Stimulated activated CD8-positive, alpha-beta memory T cell treated with anti-CD3 and anti-CD28 coated beads, Interleukin-12 subunit alpha, Interleukin-12 subunit beta, amount 100 ng/mL, for 4 hours (primary cell): ENCODE data around the gene HOXB1.

Experiments used
- DNase-seq: peaks from one replicate; pipeline ENCODE4 v3.0.0-alpha.2; 2020; ENCODE audit warnings: low read depth

HOXB1 gene

DNA sequence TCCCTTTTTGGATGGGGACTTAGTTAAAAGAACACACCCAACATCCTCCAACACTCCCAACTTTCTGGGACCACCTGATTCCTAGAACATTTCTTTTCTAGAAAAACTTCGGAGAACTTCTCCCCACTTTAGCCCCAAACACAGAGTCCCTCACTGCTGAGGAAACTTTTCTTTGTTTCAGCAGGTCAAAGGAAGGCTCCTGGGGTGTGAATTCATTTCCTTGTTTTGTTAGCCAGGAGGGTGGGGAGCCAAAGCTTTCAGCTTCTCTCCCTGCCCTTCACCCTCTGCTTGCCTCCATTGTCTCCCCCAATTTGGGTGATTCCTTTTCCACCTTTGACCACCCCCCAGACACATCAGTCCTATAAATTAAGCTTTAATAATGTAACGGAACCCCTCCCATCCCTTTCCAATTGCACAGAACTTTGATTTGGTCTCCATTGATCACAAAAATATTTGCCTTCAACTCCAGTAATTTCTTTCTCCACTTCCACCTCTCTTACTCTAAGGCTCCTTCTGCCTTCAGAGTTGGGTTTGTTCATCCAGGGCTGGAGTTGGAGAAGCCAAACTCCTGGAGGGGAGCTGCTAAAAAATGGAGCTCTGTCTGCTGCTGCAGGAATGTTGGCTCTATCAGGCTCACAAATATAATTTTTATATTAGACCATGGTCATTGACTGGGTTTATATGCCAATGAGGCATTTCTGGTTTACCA is 37.0 kb upstream of the HOXB1 start:
- no peak for DNase-seq

DNA sequence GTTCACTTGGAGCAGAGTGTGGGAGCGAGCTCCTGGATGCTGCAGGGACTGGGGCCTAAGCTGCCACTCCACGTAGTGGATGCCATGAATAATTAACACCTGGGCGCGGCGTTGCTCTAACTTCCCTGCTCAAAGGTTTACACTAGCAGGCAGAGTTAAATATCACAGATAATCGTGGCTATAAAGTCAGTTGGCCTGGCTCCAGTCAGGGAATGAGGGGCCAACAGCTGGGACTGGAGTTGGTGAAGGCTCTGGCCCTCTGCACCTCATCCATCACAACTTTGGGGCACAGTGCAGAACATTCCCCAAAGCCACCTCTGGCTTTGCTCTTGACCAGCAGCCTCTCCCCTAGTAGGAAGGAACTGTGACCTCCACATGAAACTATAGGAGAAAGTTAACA is 36.4 kb upstream of the HOXB1 start:
- DNase-seq: no peak

DNA sequence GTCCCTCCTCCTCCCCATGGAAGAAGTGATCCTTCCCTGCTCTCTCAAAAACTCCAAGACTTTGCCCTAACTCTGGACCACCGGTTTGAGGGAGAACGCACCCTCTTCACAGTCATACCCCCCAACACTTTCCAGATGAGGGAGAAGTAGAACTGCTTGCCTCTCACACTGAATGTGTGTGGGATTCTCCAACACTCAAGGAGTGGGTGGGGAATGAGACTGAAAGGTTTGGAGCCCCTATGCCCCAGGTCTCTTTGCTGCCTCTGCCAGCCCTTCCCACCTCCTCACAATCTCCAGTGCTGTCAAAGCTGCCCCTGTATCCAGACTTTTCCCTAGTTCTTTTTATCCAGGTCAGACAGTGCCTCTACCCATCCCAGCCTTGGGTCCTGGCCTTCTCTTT is 35.9 kb upstream of the HOXB1 start:
- DNase-seq: no peak

DNA sequence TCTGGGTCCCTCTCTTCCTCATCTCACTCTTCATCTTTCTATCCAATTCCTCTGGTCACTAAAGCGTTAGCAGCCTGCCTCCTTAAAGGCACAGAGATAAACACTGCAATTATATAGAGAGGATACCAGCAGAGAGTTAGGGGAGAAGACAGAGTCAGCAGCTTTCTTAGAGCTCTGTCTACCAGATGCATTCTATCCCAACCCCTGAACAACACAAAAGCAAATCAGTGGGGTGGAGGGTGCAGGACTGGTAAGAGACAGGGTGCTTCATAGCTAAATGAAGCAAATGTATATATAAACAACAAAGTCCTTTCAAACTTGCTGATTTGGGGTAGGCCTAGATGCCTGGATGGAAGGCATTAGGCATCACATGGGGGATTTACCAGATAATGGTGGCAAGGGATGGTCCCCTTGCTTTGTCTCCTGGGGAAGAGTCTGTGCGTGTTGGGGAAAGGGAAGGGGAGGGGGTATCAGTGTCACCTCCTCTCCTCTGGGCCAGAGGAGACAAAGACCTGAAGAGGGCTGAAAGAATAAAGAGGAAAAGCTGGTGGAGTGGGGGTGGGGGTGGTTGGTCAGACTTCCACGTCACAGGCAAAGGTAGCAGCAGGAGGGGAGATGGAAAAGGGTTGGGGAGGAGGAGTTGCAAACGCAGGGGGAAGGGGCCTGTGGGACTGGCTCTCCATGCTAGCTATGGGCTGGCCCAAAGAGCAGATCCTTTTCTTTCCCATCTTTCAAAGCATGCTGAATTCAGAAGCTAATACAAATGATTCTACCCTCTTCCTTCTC is 35.3 kb upstream of the HOXB1 start:
- no peak for DNase-seq

DNA sequence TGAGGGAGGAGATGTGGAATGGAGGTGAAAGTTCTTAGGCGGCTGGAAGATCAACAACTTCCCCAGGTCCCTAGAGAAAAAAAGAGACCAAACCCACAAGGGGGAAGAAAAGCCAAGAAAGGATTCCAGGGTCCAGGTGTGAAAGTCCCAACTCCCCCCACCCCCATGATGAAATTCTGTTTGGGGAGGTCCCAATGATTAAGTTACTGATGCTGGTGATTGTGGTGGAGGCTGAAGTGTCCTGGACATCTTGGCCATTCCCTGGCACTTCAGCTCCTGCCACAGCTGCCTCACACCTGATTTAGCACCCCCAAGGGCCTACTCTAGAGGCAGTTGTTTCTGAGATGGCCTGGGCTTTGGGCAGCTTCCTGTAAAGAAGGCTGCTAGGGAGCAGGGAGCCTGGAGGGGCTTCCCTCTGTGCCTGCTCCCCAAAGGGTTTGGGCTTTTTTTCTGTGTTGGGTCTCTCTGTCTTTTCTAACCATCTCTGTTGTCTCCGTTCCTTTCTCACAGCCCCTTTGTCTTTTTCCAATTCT is 34.3 kb upstream of the HOXB1 start:
- no peak for DNase-seq

DNA sequence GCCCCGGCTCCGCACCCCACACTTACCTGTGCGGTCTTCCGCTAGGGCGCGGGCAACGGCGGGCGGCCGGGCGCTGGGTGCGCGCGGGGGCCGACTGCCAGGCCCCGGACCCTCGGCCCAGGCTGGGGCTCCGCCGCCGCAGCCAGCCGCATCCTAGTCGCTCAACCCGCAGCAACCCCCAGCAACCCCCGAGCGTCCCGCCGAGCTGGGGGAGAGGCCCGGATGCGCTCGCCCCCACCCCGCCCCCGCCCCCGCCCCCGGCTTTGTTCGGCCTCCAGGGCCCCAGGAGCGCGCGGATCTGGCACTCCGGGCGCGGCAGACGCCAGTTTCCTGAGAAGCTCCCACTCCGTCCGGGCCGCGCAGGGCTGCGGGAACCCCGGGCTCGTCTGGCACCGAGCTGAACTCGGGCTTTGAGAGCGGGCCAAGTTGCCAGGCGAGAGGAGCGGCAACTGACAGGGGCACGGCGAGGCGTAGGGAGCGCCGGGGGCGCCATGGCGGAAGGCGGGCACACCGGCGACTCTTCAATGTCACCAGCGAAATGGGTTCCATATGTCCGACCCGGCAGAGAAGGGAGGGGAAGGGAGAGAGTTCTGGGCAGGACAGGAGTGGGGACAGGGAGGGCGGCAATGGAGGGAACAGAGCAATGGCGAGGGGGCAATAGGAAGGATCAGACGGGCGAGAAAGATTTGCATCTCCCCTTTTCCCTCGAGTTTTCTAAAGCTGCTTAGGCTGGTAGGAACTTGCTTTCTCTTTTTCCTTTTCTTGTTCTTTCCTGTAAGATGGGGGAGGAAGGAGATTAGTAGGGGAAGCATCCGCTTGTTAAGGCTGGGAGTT is 33.6 kb upstream of the HOXB1 start:
- no peak for DNase-seq

DNA sequence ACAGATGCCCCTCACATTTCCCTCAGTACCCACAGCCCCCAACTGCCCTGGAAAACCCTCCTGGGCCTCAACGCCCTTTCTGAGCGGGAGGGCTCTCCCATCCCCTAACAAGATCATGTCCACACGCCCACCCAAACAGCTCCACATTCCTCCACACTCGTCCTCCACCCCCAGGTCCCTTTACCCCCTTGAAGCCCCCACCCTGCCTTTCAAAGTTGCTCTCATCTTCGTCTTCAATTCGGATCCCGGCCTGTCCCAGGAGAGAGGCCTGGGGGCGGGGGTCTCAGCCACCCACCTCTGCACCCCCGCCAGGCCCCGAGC is 33.0 kb upstream of the HOXB1 start:
- no peak for DNase-seq

DNA sequence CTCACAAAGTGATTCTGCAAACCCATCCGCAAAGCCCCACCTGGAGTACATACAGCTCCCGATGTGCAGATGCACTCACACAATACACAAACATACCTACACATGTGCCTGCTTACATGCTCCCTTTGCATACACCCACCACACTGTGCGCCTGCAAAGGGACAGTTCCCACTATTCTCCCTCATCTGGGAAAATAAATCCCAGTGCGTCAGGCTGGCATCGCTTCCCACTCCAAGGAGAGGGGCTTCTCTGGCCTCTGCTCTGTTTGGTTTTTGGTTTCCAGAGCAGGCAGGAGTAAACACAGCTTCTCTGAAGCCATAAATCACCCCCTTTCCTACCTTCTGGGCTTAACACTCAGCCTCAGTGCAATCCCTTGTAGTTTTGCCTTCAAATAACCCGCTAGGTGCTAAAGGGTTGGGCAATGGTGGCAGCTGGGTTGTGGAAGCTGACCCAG is 32.6 kb upstream of the HOXB1 start:
- DNase-seq: no peak

DNA sequence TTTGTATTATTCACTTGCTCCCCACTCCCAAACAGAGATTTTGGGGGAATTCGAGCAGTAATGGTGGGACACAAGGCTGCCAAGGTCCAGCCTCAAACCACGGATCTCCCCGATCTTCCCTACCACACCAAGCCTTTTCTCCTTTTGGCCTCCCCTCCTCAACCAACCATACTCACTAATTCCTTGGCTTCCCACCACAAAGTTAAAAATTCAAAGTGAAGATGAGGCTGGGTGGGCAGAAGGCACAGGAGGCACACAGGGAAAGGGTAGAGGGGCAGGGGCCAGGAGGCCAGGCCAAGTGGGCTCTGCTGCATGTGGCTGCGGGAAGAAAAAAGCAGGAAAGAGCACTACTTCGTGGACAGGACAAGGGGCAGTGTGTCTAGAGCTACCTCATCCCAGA is 32.1 kb upstream of the HOXB1 start:
- no peak for DNase-seq

DNA sequence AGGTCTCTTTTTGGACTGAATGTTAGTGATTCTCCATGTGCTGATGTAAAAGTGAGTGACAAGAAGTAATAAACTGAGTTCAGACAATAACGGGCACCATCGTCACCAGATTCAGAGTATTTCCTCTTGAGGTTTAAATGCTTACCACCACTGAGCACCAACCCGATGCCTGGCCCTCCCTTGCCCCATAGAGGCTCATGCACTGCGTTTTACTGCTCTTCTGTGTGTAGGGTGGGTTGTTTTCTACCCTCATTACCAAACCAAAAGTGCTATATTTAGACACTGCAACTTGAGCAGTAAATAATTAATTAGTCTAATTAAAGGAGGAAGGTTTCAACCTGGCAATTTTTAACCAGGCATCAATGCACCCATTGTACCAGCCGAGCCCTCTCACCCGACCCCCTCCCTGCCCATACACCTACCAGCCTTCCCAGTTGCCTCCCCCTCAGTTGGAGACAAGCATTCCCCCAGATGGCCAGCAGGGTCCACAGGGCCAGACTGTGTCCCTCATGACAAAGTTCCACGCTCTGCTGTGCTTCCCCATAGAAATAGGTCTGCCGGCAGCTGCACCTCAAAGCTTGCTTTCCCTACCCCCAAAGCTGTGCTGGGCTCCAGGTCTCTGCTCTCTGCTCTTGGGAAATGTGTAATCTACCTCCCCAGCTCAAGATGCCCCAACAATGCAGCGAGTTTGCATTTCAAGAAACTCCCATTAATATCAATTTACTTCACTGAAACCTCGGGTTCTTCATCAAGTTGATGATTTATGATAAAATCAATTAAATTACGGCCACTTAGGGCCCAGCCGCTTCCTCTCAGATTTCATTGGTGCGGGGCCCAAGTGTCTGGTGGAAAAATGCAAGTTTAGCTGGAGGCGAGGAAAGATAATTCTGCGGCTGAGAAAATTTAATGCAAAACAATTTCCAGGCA is 31.3 kb upstream of the HOXB1 start:
- no peak for DNase-seq

DNA sequence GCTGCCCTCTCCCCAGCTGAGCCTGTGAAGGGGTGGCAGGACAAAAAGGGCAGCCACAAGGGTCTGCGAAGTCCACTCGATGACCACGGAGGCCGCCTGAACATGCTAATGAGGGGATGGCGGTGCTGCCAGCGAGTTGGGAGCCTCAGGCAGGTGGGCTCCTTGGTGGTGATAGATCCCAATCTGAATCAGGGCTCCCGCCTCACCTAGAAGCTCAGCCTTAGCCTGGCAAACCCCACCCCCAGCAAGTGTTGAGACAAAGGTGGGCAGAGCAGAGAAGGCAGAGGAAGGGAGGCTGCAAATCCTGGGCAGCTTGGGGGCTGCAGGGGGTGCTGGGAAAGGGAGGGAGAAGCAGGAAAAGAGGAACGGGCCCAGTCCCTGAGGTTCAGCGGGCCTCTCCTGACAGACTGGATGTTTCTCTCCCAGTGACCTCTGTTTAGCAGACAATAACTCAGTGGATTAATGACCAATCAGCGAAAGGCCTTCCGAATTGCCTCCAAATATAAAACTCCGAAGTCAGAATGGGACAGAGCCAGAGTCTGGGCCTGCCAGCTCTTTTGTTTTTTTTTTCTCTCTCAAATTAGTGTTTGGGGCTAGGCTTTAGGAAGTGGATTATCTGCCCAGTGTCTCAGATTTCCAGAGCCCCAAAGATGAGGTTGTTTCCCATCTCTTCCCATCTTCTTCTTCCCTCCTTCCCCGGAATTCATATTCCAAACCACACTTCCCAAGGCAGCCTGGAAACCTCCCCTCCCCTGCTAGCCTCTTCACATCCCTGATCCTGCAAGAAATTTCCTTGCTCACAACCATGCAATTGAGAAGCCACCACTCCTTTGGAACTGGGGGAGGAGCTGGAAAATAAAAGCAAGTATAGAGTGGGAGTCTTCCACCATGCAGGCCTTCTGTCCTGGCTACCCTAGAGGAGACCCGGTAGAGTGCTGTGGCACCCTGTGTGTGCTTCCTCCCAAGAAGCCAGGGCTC is 29.3 kb upstream of the HOXB1 start:
- no peak for DNase-seq

DNA sequence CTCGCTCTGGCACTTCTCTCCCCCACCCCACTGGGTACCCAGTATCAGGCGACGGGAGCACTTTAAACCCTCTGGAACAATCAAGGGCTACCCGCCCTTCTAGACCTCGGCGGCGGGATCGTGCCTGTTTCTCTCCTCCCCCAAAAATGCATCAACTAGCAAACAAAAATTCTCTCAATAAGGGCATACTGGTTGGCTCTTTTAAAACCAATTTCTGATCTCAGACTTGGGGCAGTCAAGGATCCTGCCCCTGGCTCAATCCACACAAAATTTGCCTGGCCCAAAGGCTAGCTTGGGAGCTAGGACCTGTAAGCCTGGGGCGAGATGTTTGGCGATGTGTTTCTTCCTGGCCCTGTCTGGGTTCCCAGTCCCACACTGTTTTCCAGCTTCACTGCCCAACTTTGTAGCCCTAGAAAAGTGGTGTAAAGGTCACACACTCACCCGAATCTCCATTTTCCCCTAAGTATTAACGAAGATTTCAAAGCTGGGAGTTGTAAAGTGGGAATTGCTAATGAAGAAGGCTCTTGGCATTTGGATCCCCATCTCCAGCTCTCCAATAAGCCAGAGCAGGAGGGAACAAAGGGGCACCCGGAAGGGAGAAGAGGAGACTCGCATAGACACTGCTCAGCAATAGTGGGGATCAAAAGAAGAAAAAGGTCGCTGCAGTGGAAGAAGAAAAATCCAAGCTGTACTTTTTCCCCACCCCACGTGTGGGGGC is 28.5 kb upstream of the HOXB1 start:
- no peak for DNase-seq

DNA sequence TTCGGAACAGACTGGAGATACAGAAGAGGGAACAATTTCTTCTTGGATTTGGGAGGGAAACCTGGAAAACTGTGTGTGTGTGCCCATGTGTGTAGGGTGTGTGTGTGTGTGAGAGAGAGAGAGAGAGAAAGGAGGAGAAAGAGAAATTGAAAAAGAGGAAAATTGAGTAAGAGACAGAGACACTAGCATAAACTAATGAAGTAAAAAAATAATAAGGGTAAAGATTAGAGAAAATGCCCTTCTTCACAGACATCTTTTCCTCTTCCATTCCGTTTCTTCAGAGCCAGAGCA is 28.0 kb upstream of the HOXB1 start:
- DNase-seq: no peak

DNA sequence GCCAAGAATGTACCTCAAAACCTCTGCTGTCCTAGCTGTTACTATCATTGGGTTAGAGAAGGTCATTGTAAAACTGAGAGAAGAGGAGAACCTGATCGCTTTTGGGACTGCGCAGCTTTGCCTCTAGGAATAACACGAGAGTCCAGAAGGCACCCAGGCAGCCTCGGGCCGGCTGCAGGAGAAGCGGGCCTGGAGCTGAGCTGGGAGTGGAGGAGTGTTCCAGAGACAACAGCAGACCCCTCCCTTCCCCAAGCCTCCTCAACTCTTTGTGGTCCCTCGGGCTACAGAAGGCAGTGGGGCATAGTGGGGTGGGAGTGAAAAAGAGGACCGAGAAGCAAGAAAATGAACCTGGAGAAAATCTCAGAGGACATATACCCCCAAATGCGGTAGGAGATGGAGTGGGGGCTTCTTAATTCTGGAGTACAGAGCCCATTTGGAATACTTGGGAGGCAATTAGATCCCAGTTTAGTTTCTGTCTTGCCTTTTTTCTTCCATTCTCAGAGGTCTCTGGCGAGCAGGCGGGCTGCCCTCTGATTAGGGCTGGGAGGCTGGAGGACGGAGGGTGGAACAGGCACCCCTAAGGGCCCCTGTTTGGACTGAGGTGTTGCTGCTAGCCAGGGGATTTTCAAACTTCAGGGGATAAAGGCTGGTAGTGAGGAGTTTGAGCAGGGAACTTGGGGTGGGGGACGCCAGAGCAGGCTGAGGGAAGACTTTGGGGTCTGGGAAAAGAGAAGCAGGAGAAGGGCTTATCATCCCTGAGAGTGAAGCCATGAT is 27.4 kb upstream of the HOXB1 start:
- DNase-seq: no peak

DNA sequence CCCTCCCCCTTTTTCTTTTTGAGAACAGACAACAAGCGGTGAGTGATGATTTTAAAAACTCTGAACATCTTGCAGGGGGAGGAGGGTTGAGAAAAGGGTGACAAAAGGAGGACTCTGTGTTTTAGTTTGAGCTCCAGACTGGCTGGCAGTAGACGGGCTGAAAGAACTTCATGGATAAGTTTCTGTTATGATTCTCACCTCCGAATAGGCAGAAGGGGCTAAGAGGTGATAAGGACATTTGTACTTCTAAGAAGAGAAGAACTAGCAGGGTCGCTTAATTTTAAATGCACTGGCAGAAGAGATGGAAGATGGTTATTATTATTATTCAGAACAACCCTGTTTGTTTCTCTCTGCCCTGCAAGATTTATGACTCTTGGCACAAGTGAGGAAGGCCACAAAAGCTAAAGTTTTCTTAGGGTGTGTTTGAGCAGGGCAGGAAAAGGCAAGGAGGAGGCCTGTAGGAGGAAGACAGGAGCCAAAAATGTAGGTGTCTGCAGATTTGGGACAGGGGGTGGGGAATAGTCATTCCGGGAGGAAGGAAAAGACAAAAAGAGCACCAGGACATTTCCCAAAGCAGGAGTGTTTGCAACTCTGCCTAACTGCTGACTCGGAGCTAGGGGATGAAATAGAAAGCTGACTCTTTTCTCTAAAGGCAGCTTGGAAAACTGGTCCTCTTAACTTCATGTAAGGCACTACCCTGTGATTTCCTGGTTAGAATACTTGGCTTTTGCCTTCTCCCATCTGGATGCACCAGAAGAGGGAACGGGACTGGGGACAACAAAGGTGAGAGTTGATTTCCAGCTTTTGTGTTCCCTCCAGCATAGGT is 26.0 kb upstream of the HOXB1 start:
- no peak for DNase-seq

DNA sequence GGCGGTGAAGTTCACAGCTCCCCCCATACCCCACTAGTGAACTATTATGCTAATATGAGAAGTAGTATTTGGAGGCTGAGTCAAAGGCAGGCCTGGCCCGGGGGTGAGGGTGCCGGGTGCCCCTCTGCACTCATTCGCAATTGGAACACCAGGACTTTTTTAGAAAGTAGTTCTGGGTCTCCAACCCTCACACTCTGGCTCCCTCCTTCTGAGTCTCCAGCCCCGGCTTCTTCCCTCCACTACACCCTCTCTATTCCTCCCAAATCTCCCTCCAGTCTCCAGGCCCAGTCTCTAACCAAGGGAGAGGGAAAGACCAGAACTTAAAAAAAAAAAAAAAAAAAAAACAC is 25.4 kb upstream of the HOXB1 start:
- no peak for DNase-seq

DNA sequence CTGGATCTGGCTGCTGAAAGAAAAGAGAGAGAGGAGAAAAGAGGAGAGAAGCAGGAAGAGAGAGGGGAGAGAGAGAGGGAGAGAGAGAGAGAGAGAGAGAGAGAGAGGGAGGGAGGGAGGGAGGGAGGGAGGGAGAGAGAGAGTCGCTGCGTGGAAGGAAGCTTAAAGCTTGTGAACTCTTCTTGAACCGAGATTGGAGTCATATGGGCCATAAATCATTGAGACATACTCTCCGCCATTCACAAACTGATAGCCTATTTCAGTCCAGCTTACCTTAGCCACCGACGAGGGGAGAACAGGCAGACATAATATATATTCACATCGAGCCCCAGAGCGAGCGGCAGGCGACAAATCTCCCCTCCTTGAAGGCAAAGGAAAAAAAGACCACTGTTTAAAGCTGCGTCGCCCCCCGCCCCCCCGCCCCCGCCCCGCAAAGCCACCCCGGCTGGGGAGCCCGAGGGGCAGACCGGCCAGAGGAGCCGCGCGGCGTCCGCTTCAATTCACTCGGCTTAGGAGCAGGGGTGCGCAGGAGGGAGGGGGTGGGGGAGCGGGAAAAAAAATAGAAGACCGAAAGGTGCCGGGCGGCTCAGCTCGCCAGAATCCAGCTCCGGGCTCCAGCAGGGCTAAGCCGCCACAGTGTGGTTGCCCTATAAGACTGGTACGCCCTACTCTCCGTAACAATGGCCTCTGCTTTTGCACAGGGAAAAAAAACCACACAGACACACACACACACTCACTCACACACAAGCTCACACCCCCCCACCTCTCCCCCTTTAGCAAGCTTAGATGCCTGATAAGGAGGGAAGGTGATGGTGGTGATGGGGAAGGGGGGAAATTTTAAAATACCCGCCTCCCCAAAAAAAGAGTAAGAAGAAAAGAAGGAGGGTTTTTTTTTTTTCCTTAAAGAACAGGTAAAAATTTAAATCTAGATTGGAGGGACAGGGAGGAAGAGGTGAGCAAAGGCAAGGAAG is 24.7 kb upstream of the HOXB1 start:
- no peak for DNase-seq
